ENCODE measurements around the gene NHS. TPM values are rescaled to one million over a fixed set of nuclear protein-coding genes. Genes with fewer than 3 reads are reported as not detected.

The NHS gene
- polyA plus RNA-seq, 2 of the 4 experiments (the other 2 are of a cell fraction): 3.6 to 5.0 TPM

DNA sequence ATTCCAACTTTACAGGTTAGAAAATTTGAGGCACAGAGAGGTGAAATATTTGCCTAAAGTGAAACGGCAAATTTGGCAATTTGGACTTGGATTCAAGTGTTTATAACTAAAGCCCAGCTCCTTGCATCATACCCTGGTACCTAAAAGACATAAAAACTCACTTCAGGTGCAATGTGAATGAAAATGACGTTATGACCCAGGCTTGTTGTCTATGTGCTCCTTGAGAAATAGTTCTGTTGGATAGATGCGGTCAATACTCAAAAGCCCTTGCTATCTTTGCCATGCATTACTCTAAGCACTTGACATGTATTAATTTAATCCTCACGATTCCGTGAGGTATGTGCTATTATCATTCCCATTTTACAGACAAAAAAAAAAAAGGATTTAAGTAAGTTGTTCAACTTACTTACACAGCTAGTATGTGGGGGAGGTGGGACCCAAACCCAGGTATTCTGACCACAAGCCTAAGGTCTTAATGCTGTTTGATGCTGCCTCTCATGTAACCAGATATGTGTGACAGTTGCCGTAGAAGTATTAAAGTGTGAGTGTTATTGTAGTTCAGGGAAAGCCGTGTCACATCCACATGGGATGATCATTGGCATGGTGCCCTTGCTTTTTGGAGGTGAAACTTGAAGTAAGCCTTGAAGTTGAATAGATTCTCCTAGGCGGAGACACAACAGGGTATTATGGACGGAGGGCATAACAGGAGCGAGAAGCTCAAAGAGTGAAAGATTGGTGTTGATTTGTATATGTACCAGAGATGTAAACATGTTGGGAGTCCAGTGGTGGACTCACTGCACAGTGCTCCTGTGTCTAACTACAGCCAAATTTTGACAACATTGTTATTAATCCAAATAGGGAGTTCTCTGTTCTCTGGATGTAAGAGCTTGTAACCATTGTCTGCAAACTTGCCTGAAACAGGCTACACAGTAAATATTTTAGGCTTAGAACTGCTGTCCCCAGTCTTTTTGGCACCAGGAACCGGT, 365.4 kb downstream of the NHS start:
- FAIRE-seq (peak; percentile 96), ATAC-seq (no peak), DNase-seq (ENCODE audit: low read depth in 1 of 2, low spot score in 1 of 2) (no peak)
- 84% methylated on average over 11 of the region's 11 CpGs for WGBS (ENCODE audit: missing lambda C conversion rate)
- ChIA-PET CTCF (interaction anchor here (0.6 to 0.8 kb wide), 2 partner anchors 48 to 694 kb away, joined by 3 read pairs; no protein-coding TSS in a partner anchor), POLR2A (no interaction called here)
- H3K9me3 ChIP-seq: no peaks in the 10 kb centered on the region
- TF ChIP-seq ZFP36 (IDR thresholded peaks at IDR 0.05; ENCODE audit: borderline replicate concordance, partially characterized antibody) (no peak), SREBF2 (IDR thresholded peaks at IDR 0.05) (no peak), RAD21 (conservative IDR thresholded peaks at IDR 0.05 in 1 of 2, IDR thresholded peaks at IDR 0.05 in 1 of 2) (no peak), ZC3H11A (IDR thresholded peaks at IDR 0.05) (no peak), CBX8 (IDR thresholded peaks at IDR 0.05) (no peak), RFX5 (IDR thresholded peaks at IDR 0.05) (no peak), RCOR1 (IDR thresholded peaks at IDR 0.05; ENCODE audit: low read depth, low read length) (no peak), FOSL2 (IDR thresholded peaks at IDR 0.05) (no peak), FOSL2 (CRISPR knock-in tag; IDR thresholded peaks at IDR 0.05) (no peak), EHF (CRISPR knock-in tag; IDR thresholded peaks at IDR 0.05) (no peak), JUN (IDR thresholded peaks at IDR 0.05) (no peak), CHD2 (IDR thresholded peaks at IDR 0.05; ENCODE audit: low read length, partially characterized antibody) (no peak), TP53 (CRISPR knock-in tag; IDR thresholded peaks at IDR 0.05) (no peak), ZSCAN20 (CRISPR knock-in tag; IDR thresholded peaks at IDR 0.05) (no peak), GATA3 (IDR thresholded peaks at IDR 0.05; ENCODE audit: borderline replicate concordance) (no peak), NFE2L2 (conservative IDR thresholded peaks at IDR 0.05; ENCODE audit: low read length) (no peak)
- TF ChIP-seq, protein P1, sequence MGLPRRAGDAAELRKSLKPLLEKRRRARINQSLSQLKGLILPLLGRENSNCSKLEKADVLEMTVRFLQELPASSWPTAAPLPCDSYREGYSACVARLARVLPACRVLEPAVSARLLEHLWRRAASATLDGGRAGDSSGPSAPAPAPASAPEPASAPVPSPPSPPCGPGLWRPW (IDR thresholded peaks at IDR 0.05): no peak
- H3K4me2 ChIP-seq: no peak overlapping the region
- H3K27ac ChIP-seq: no peak overlapping the region
- peaks cover 19% of the 10 kb centered on the region; the same call in 2 of the 3 replicates for H3K4me1 ChIP-seq
- H3K4me3 ChIP-seq: no peak overlapping the region

DNA sequence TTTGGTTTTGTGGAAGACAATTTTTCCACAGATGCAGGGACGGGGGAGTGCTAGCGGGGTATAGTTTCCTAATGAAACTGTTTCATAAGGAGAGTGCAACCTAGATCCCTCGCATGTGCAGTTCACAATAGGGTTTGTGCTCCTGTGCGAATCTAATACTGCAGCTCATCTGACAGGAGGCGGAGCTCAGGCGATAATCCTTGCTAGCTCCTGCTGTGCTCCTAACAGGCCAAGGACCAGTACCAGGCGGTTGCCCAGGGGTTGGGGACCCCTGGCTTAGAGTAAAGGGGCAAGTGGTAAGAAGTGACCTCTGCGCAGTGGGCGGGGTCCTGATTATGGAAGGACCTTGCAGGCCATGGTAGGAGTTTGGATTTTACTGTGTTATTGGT, 366.1 kb downstream of the NHS start:
- H3K9me3 ChIP-seq: no peaks in the 10 kb centered on the region
- FAIRE-seq (no peak), DNase-seq (ENCODE audit: low read depth in 1 of 2, low spot score in 1 of 2) (no peak), ATAC-seq (no peak)
- ChIA-PET POLR2A (no interaction called here), CTCF (interaction anchor here (0.8 kb wide), 1 partner anchor 48 kb away, joined by 3 read pairs; no protein-coding TSS in a partner anchor)
- no peak for TF ChIP-seq NPAS2 (CRISPR knock-in tag; IDR thresholded peaks at IDR 0.05; ENCODE audit: borderline replicate concordance)
- TF ChIP-seq RFX5 (IDR thresholded peaks at IDR 0.05): no peak
- no peak for TF ChIP-seq EHF (CRISPR knock-in tag; IDR thresholded peaks at IDR 0.05)
- TF ChIP-seq, protein P2, sequence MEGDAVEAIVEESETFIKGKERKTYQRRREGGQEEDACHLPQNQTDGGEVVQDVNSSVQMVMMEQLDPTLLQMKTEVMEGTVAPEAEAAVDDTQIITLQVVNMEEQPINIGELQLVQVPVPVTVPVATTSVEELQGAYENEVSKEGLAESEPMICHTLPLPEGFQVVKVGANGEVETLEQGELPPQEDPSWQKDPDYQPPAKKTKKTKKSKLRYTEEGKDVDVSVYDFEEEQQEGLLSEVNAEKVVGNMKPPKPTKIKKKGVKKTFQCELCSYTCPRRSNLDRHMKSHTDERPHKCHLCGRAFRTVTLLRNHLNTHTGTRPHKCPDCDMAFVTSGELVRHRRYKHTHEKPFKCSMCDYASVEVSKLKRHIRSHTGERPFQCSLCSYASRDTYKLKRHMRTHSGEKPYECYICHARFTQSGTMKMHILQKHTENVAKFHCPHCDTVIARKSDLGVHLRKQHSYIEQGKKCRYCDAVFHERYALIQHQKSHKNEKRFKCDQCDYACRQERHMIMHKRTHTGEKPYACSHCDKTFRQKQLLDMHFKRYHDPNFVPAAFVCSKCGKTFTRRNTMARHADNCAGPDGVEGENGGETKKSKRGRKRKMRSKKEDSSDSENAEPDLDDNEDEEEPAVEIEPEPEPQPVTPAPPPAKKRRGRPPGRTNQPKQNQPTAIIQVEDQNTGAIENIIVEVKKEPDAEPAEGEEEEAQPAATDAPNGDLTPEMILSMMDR (IDR thresholded peaks at IDR 0.05): no peak
- no peak for TF ChIP-seq RNF2 (IDR thresholded peaks at IDR 0.05; ENCODE audit: borderline replicate concordance, low read depth)
- TF ChIP-seq SREBF2 (IDR thresholded peaks at IDR 0.05): no peak
- no peak for TF ChIP-seq KDM1A (IDR thresholded peaks at IDR 0.05; ENCODE audit: low read depth)
- TF ChIP-seq, protein P3, sequence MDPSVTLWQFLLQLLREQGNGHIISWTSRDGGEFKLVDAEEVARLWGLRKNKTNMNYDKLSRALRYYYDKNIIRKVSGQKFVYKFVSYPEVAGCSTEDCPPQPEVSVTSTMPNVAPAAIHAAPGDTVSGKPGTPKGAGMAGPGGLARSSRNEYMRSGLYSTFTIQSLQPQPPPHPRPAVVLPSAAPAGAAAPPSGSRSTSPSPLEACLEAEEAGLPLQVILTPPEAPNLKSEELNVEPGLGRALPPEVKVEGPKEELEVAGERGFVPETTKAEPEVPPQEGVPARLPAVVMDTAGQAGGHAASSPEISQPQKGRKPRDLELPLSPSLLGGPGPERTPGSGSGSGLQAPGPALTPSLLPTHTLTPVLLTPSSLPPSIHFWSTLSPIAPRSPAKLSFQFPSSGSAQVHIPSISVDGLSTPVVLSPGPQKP (IDR thresholded peaks at IDR 0.05; ENCODE audit: low read depth, low read length): no peak
- TF ChIP-seq FOSB (CRISPR knock-in tag; IDR thresholded peaks at IDR 0.05): no peak
- TF ChIP-seq RAD21 (conservative IDR thresholded peaks at IDR 0.05 in 1 of 2, IDR thresholded peaks at IDR 0.05 in 1 of 2): no peak
- no peak for TF ChIP-seq CEBPB (IDR thresholded peaks at IDR 0.05)
- no peak for TF ChIP-seq POLR2AphosphoS2 (conservative IDR thresholded peaks at IDR 0.05; ENCODE audit: low read length)
- TF ChIP-seq, protein P4, sequence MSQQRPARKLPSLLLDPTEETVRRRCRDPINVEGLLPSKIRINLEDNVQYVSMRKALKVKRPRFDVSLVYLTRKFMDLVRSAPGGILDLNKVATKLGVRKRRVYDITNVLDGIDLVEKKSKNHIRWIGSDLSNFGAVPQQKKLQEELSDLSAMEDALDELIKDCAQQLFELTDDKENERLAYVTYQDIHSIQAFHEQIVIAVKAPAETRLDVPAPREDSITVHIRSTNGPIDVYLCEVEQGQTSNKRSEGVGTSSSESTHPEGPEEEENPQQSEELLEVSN (IDR thresholded peaks at IDR 0.05; ENCODE audit: borderline replicate concordance, low read depth): no peak
- no peak for TF ChIP-seq SMC3 (IDR thresholded peaks at IDR 0.05)
- no peak for TF ChIP-seq TFCP2L1 (CRISPR knock-in tag; IDR thresholded peaks at IDR 0.05)
- TF ChIP-seq, protein P5, sequence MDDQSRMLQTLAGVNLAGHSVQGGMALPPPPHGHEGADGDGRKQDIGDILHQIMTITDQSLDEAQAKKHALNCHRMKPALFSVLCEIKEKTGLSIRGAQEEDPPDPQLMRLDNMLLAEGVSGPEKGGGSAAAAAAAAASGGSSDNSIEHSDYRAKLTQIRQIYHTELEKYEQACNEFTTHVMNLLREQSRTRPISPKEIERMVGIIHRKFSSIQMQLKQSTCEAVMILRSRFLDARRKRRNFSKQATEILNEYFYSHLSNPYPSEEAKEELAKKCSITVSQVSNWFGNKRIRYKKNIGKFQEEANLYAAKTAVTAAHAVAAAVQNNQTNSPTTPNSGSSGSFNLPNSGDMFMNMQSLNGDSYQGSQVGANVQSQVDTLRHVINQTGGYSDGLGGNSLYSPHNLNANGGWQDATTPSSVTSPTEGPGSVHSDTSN (IDR thresholded peaks at IDR 0.05): no peak
- TF ChIP-seq FOSL2 (IDR thresholded peaks at IDR 0.05): no peak
- no peak for TF ChIP-seq FOSL2 (CRISPR knock-in tag; IDR thresholded peaks at IDR 0.05)
- WGBS (ENCODE audit: missing lambda C conversion rate): 88% methylated on average over 7 of the region's 9 CpGs
- H3K4me2 ChIP-seq: no peak overlapping the region
- H3K4me1 ChIP-seq: peaks cover 18% of the 10 kb centered on the region; the same call in 2 of the 3 replicates
- no peak overlapping the region for H3K4me3 ChIP-seq
- H3K27ac ChIP-seq: no peak overlapping the region

Data from A549 (cell line).